GM21367 (cell line): ENCODE results near the gene FAM98C.
"Not testable (repeated sequence)": the region's sequence is repeated elsewhere in the genome, so short reads cannot be mapped to it uniquely, and the experiment has no call there.

Source experiments
- ATAC-seq: cut with Tn5 transposase; IDR thresholded peaks from one replicate; pipeline ENCODE4 v1.9.1; 2021; ENCODE audit not compliant: unreplicated experiment

FAM98C gene

DNA sequence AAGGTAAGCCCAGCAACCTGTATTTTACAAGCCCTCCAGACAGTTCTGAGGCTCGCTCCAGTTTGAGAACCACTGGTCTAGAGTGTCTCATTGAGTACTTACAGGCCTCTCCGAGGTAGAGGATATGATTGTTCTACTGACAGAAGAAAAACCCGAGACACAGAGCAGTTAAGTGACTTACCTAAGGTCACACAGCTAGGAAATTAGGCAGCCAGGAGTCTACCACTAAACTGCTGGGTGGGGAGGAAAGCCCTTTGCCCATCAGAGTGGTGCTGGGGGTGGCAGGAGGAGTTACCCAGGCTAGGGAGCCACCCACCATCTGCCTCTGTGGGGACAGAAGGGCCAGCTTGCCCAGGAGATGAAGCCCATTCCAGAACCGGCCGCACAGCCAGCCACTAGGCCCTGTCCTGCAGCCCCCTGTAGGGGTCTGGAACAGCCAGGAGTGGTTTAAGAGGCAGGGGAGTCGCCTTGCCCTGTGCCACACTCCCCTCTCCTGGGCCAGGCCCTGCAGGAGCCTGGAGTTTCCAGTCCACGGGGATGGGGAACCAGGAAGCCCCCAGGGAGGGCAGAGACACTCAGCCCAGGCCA, 22.4 kb downstream of the FAM98C start:
- ATAC-seq: no peak

GRCh38 chr19:38425810-38426466, 23.0 kb downstream of the FAM98C start, which contains the start of gene RASGRP4:
Gene RASGRP4 (minus strand): TSS chr19:38426219. CDS start chr19:38426091, 128 bp downstream.
- no peak for ATAC-seq

- not testable (repeated sequence) for ATAC-seq
These were observed 24.3 kb downstream of the FAM98C start for GRCh38 chr19:38427035-38427677.

- no peak for ATAC-seq
These were observed 26.3 kb downstream of the FAM98C start for GRCh38 chr19:38429055-38429810.

DNA sequence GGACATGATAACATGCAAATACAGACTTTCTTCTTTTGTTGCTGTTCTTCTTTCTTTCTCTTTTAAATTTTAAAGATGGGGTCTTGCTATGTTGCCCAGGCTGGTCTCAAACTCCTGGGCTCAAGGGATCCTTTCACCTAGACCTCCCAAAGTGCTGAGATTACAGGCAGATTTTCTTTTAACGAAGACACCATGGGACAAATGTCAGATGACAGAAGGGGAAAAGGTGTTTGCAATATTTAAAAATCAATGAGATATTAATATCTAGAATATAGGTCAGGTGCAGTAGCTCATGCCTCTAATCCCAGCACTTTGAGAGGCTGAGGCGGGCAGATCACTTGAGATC, 26.9 kb downstream of the FAM98C start:
- ATAC-seq: no peak

GRCh38 chr19:38430931-38431330, 28.0 kb downstream of the FAM98C start:
- ATAC-seq: no peak

- ATAC-seq: no peak
These were observed 30.4 kb downstream of the FAM98C start, which contains the start of gene RYR1 for GRCh38 chr19:38433268-38433733. Gene RYR1 (plus strand): TSS chr19:38433691. CDS start chr19:38433830, 139 bp downstream.

DNA sequence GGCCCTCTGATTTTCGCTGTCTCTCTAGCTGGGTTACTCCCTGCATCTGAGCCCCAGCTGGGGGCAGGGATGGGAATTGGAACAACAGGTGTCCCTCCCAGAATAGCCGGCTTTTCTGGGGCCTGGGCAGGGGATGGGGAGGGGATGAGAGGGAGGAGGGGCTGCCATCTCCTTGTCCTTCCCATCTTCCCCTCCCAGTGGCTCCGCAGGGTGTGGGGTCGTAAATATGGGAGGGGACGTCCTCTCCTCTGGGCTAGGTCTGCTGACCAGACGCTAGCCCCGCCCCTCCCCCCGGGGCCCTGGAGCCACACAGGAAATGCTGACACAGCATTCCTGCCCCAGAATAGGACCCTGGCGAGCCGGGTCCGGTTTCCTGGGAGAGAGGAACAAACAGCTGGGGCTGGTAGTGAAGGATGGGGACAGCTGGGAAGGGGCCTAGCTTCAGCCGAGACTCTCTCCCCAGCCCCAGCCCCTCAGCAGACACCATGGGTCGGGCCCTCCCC, 31.7 kb downstream of the FAM98C start:
- ATAC-seq: no peak

DNA sequence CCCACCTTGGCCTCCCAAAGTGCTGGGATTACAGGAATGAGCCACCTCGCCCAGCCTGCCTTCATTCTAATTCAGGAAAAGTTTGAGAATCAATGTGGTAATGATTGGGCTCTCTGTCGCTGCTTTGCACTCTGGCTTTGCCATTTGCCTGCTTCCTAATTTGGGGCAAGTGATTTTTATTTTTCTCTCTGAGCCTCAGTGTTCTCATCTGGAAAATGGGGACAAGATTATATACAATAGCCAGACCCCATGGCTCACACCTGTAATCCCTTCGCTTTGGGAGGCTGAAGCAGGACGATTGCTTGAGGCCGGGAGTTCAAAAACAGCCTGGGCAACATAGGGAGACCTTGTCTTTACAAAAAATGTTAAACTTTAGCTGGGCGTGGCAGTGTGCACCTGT, 34.4 kb downstream of the FAM98C start:
- ATAC-seq: no peak

DNA sequence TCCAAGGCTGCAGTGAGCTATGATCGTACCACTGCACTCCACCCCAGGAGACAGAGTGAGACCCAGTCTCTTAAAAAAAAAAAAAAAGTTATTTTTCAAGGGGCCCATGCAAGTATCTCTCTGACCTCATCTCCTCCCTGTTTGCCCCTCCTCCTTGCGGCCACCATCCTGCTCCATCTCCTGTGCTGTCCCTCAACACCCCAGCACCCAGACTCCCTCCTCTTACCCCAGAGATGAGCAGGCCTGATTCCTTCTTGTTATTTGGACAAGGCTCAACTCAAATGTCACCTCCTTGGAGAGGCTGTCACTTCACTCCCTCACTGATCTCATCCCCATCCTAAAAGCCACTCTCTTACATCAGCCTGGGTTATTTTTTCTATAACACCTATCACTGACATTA, 35.0 kb downstream of the FAM98C start:
- no peak for ATAC-seq

- ATAC-seq: no peak
These were observed 37.7 kb downstream of the FAM98C start for GRCh38 chr19:38440592-38440991.

DNA sequence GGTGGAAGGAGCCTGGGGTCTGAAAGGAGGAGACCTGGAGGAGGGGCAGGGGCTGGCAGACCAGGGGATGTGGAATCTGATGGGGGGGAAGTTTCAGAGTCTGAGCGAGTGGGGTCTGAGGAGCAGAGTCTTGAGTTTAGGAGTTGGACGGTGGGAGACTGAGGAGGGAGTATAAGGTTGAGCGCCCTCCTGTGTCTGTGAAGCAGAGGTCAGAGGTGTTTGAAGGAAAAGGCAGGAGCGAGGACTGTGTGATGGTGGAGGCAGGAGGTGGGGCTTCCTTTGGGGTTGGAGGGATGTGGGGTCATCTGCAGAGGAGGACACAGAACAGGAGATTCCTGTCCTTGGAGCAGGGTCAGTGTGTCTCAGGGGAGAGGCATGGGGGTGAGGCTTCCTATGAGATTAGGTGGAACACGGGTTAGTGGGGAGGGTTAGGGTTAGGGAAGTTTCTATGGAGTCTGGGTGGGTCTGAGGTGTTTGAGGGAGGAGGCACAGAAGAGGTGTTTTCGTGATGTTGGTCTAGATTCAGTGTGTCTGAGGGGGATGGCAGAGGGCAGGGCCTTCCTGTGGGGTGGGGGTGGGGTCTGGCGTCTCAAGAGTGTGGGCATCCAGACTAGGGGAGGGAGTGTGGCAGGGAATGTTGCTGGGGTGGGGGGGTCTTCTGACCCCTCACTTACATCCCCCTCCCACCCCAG, 38.9 kb downstream of the FAM98C start:
- no peak for ATAC-seq

DNA sequence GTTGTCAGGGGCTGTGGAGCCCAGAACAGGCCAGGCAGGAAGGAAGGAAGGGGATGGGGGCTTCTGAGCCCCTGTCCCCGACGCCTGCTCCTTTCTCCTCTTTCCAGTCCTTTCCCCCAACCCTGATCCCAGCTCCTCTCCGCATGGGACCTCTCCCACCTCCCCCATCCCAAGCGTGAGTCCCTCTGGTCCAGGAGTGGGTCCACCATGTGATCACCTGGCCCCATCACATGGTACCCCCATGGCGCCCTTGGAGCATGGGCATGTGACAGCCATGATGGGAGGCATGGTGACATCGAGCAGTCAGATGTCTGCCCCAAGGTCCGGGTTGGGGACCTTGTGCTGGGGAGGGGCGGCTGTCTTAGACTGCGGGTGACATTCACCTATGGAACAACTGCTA, 39.8 kb downstream of the FAM98C start:
- ATAC-seq: no peak

- no peak for ATAC-seq
These were observed 40.6 kb downstream of the FAM98C start for GRCh38 chr19:38443458-38443999.

DNA sequence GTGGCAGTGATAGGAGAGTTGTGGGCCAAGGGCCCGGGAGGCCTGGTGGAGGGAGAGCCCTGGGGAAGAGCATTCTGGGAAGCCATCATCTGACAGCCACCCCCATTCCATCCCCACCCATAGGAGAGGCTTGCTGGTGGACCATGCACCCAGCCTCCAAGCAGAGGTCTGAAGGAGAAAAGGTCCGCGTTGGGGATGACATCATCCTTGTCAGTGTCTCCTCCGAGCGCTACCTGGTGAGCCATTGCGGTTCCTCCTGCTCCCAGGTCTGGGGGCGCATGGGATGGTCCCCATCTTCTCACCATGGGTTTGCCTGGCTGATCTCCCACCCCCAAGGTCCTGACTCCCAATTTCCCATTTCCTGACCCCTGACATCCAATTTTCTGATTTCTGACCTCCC, 41.1 kb downstream of the FAM98C start:
- ATAC-seq: no peak

GRCh38 chr19:38445362-38445761, 42.5 kb downstream of the FAM98C start:
- ATAC-seq: no peak

DNA sequence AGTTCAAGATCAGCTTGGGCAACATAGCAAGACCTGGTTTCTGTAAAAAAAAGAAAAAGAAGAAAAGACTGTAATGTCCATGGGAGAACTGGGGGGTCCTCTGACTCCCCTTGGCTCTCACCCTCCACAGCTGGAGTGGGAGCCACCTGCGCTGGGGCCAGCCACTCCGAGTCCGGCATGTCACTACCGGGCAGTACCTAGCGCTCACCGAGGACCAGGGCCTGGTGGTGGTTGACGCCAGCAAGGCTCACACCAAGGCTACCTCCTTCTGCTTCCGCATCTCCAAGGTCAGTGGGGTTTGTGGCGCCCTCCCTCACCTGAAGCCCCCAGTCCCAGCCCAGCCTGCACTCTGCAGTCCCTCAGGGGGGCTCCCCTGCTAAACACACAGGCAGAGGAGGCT, 45.3 kb downstream of the FAM98C start:
- no peak for ATAC-seq

- ATAC-seq: no peak
These were observed 46.6 kb downstream of the FAM98C start for GRCh38 chr19:38449518-38449917.

- ATAC-seq: no peak
These were observed 48.1 kb downstream of the FAM98C start for GRCh38 chr19:38451036-38451435.

DNA sequence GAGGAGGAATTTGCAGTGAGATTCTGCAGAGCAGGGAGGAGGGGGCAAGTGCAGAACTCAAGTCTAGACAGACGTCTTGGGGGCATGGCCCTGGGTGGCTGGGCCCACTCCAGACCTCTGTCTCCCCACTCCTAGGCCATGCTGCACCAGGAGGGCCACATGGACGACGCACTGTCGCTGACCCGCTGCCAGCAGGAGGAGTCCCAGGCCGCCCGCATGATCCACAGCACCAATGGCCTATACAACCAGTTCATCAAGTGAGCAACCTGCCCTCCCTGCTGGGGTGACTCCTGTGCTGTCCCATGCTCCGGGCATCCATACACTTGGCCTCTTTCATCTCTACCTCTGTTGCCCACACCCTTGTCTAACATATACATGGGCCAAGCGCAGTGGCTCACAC, 48.7 kb downstream of the FAM98C start:
- ATAC-seq: no peak
